ENCODE results near the gene NARF. TPM values are rescaled to one million over a fixed set of nuclear protein-coding genes. Genes with fewer than 3 reads are reported as not detected.
"Not testable (repeated sequence)": the region's sequence is repeated elsewhere in the genome, so short reads cannot be mapped to it uniquely, and the experiment has no call there.

Gene NARF
- total RNA-seq, 1 donor from 2014 or later: 40.0 TPM

- no peaks in the 10 kb centered on the region for H3K27me3 ChIP-seq (ENCODE audit: control insufficient read depth, insufficient read depth, low read length)
- FAIRE-seq: no peak
- DNase-seq (ENCODE audit: low read depth): peak; percentile 58
- TF ChIP-seq CTCF (IDR thresholded peaks at IDR 0.05; ENCODE audit: insufficient read depth, low read length, severe bottlenecking): no peak
- no peak overlapping the region for H3K4me3 ChIP-seq (ENCODE audit: low read depth, low read length)
- H3K36me3 ChIP-seq (ENCODE audit: control insufficient read depth, insufficient read depth, low read length): no peaks in the 10 kb centered on the region
Observed at GRCh38 chr17:82534401-82534812, 75.9 kb downstream of the NARF start.

- TF ChIP-seq CTCF (IDR thresholded peaks at IDR 0.05; ENCODE audit: insufficient read depth, low read length, severe bottlenecking): no peak
- DNase-seq (ENCODE audit: low read depth) (no peak), FAIRE-seq (no peak)
- Histone ChIP-seq H3K27me3 (ENCODE audit: control insufficient read depth, insufficient read depth, low read length) (no peaks in the 10 kb centered on the region), H3K4me3 (ENCODE audit: low read depth, low read length) (no peak overlapping the region), H3K36me3 (ENCODE audit: control insufficient read depth, insufficient read depth, low read length) (peaks cover 4% of the 10 kb centered on the region)
Observed at GRCh38 chr17:82536512-82537201, 78.1 kb downstream of the NARF start.

- not testable (repeated sequence) for DNase-seq (ENCODE audit: low read depth); H3K36me3 ChIP-seq (ENCODE audit: control insufficient read depth, insufficient read depth, low read length); H3K4me3 ChIP-seq (ENCODE audit: low read depth, low read length); H3K27me3 ChIP-seq (ENCODE audit: control insufficient read depth, insufficient read depth, low read length); FAIRE-seq
Observed at GRCh38 chr17:82537228-82537627, 78.7 kb downstream of the NARF start.

GRCh38 chr17:82539076-82539475, 80.5 kb downstream of the NARF start:
- not testable (repeated sequence) for H3K36me3 ChIP-seq (ENCODE audit: control insufficient read depth, insufficient read depth, low read length); H3K4me3 ChIP-seq (ENCODE audit: low read depth, low read length); FAIRE-seq; H3K27me3 ChIP-seq (ENCODE audit: control insufficient read depth, insufficient read depth, low read length); DNase-seq (ENCODE audit: low read depth)

Other genes with a start within 250 kb of the NARF start
- 8.1 and 10.8 TPM in 2 replicates for gene CCDC57, start 245.9 kb upstream of the NARF start, total RNA-seq
- 162 and 205 TPM in 2 replicates for gene SLC16A3, start 229.7 kb upstream of the NARF start, total RNA-seq
- gene CSNK1D, start 185.0 kb upstream of the NARF start, total RNA-seq: 64.9 and 72.4 TPM in 2 replicates
- gene CD7, start 141.1 kb upstream of the NARF start, total RNA-seq: not detected in 2 replicates
- gene SECTM1, start 125.0 kb upstream of the NARF start, total RNA-seq: 1.3 and 3.7 TPM in 2 replicates
- not detected in 2 replicates for gene TEX19, start 99.5 kb upstream of the NARF start, total RNA-seq
- gene UTS2R, start 87.0 kb upstream of the NARF start, total RNA-seq: not detected in 2 replicates
- gene HEXD, start 40.4 kb upstream of the NARF start, total RNA-seq: 8.2 and 9.7 TPM in 2 replicates
- gene OGFOD3, start 40.2 kb upstream of the NARF start, total RNA-seq: 25.0 and 26.5 TPM in 2 replicates
- 31.3 and 33.8 TPM in 2 replicates for gene CYBC1, start 8.0 kb upstream of the NARF start, total RNA-seq
- gene FOXK2, start 61.0 kb downstream of the NARF start, total RNA-seq: 38.8 and 44.0 TPM in 2 replicates
- 90.8 and 94.7 TPM in 2 replicates for gene WDR45B, start 189.7 kb downstream of the NARF start, total RNA-seq
- 3.4 and 4.9 TPM in 2 replicates for gene RAB40B, start 240.0 kb downstream of the NARF start, total RNA-seq